HEK293 (cell line): ENCODE measurements around the gene PARVA.

Experiments
- CTCF ChIA-PET: fragments of 350-600 bp; formaldehyde crosslinking; extraction: SDS; loops from one replicate; lab custom pipeline; 2021; ENCODE audit warnings: antibody characterized with exemption; lab: Yijun Ruan, JAX
- POLR2A ChIA-PET: fragments of 300-600 bp; formaldehyde crosslinking; extraction: SDS; loops from one replicate; lab custom pipeline; 2020; ENCODE audit warnings: antibody characterized with exemption, inconsistent platforms; lab: Yijun Ruan, JAX
- H3K27ac ChIP-seq: fragments of 200-500 bp; sonication (Bioruptor generic); 2 replicates; pipeline ENCODE4 v1.5.1; 2014; ENCODE audit warnings: low read depth, low read length, control low read depth, inconsistent platforms; ENCODE audit errors: extremely low read depth
- H3K36me3 ChIP-seq, 2 experiments: fragments of 200-500 bp in 1 of 2; sonication (Bioruptor generic) in 1 of 2; 1 replicate in 1 of 2; 2 replicates in 1 of 2; pipeline ENCODE4 v1.5.1; 2014 to 2017; ENCODE audit warnings: inconsistent platforms in 2 of 2, low read length in 2 of 2; ENCODE audit not compliant: control insufficient read depth in 2 of 2, insufficient read depth in 1 of 2
- H3K4me1 ChIP-seq: fragments of 200-500 bp; sonication (Bioruptor generic); 2 replicates; pipeline ENCODE4 v1.5.1; 2014; ENCODE audit warnings: mild to moderate bottlenecking, low read length, inconsistent platforms; ENCODE audit not compliant: control insufficient read depth, insufficient read depth
- H3K4me3 ChIP-seq: 2 replicates; pipeline ENCODE4 v1.5.1; 2011; ENCODE audit warnings: low read depth, mild to moderate bottlenecking, control low read depth, low read length, moderate library complexity
- H3K9me3 ChIP-seq: fragments of 200-500 bp; sonication (Bioruptor generic); 2 replicates; pipeline ENCODE4 v1.5.1; 2014; ENCODE audit warnings: low read depth, low read length, inconsistent platforms; ENCODE audit not compliant: control insufficient read depth, insufficient read depth
- HIC1 ChIP-seq: fragments of 450-650 bp; formaldehyde crosslinking; IDR thresholded peaks from 2 replicates; pipeline ENCODE4 v1.5.1; 2016; ENCODE audit warnings: missing biosample characterization, missing genetic modification characterization
- KLF17 ChIP-seq: fragments of 450-650 bp; formaldehyde crosslinking; IDR thresholded peaks from 2 replicates; pipeline ENCODE4 v1.5.1; 2016; ENCODE audit warnings: missing biosample characterization, missing genetic modification characterization
- PRDM1 ChIP-seq: fragments of 450-650 bp; formaldehyde crosslinking; IDR thresholded peaks from 2 replicates; pipeline ENCODE4; 2016; ENCODE audit warnings: missing biosample characterization, missing genetic modification characterization
- SETDB1 ChIP-seq: IDR thresholded peaks from one replicate; pipeline ENCODE4 v1.6.1; 2017; ENCODE audit warnings: mild to moderate bottlenecking, low read length, moderate library complexity, mixed read lengths; ENCODE audit not compliant: insufficient read length
- TCF7L2 ChIP-seq: IDR thresholded peaks from 2 replicates; pipeline ENCODE4 v1.6.1; 2011; ENCODE audit warnings: low read depth, mild to moderate bottlenecking, inconsistent platforms, low read length, moderate library complexity, borderline replicate concordance
- WT1 ChIP-seq: fragments of 450-650 bp; formaldehyde crosslinking; IDR thresholded peaks from 2 replicates; pipeline ENCODE4 v1.5.1; 2016; ENCODE audit warnings: missing biosample characterization, missing genetic modification characterization
- ZEB2 ChIP-seq: fragments of 450-650 bp; formaldehyde crosslinking; IDR thresholded peaks from 2 replicates; pipeline ENCODE4 v1.5.1; 2016; ENCODE audit warnings: missing biosample characterization, missing genetic modification characterization
- ZNF114 ChIP-seq: fragments of 450-650 bp; formaldehyde crosslinking; IDR thresholded peaks from 2 replicates; pipeline ENCODE4 v1.5.0; 2017; ENCODE audit warnings: missing biosample characterization, missing genetic modification characterization
- ZNF132 ChIP-seq: fragments of 450-650 bp; formaldehyde crosslinking; IDR thresholded peaks from 2 replicates; pipeline ENCODE4 v1.5.1; 2017; ENCODE audit warnings: missing biosample characterization, missing genetic modification characterization, borderline replicate concordance
- ZNF223 ChIP-seq: fragments of 450-650 bp; formaldehyde crosslinking; IDR thresholded peaks from 2 replicates; pipeline ENCODE4 v1.5.1; 2016; ENCODE audit warnings: missing biosample characterization, missing genetic modification characterization
- ZNF514 ChIP-seq: fragments of 450-650 bp; formaldehyde crosslinking; IDR thresholded peaks from 2 replicates; pipeline ENCODE4 v1.5.1; 2016; ENCODE audit warnings: missing biosample characterization, missing genetic modification characterization
- ZNF518A ChIP-seq: fragments of 450-650 bp; formaldehyde crosslinking; conservative IDR thresholded peaks from 2 replicates; pipeline ENCODE4 v1.5.1; 2016; ENCODE audit warnings: low read depth, missing biosample characterization, missing genetic modification characterization
- ZNF521 ChIP-seq: fragments of 450-650 bp; formaldehyde crosslinking; IDR thresholded peaks from 2 replicates; pipeline ENCODE4 v1.5.1; 2017; ENCODE audit warnings: missing biosample characterization, mild to moderate bottlenecking, missing genetic modification characterization
- ZNF561 ChIP-seq: fragments of 450-650 bp; IDR thresholded peaks from 2 replicates; pipeline ENCODE4 v1.5.1; 2018; ENCODE audit warnings: missing biosample characterization, missing genetic modification characterization, borderline replicate concordance
- ZNF571 ChIP-seq: fragments of 450-650 bp; formaldehyde crosslinking; IDR thresholded peaks from 2 replicates; pipeline ENCODE4 v1.5.0; 2017; ENCODE audit warnings: missing biosample characterization, missing genetic modification characterization
- ZNF76 ChIP-seq: fragments of 450-650 bp; formaldehyde crosslinking; IDR thresholded peaks from 2 replicates; pipeline ENCODE4; 2016; ENCODE audit warnings: low read depth, missing biosample characterization, missing genetic modification characterization, borderline replicate concordance
- ZSCAN4 ChIP-seq: fragments of 450-650 bp; formaldehyde crosslinking; IDR thresholded peaks from 2 replicates; pipeline ENCODE4 v1.5.1; 2017; ENCODE audit warnings: missing biosample characterization, missing genetic modification characterization
- ZSCAN5A ChIP-seq: fragments of 450-650 bp; formaldehyde crosslinking; IDR thresholded peaks from 2 replicates; pipeline ENCODE4 v1.5.1; 2016; ENCODE audit warnings: missing biosample characterization, missing genetic modification characterization

PARVA gene

GRCh38 chr11:12535321-12535720, 157.9 kb downstream of the PARVA start:
- H3K4me1 ChIP-seq, result no peaks in the 10 kb centered on the region
- TF ChIP-seq ZNF76 (tag by site-specific recombination), result no peak
- TF ChIP-seq SETDB1, result no peak
- TF ChIP-seq HIC1 (tag by site-specific recombination), result no peak
- no peak for TF ChIP-seq ZNF561 (tag by site-specific recombination)
- H3K9me3 ChIP-seq, result no peaks in the 10 kb centered on the region
- no peak overlapping the region for H3K4me3 ChIP-seq
- POLR2A ChIA-PET, result no interaction called here
- H3K27ac ChIP-seq, result no peak overlapping the region
- CTCF ChIA-PET, result interaction anchor here (1.2 kb wide), 1 partner anchor 204 kb away, joined by 5 read pairs; no protein-coding TSS in a partner anchor
- peaks cover 0 to 4% of the 10 kb centered on the region in 2 experiments; a peak in 1 of 3 replicates for H3K36me3 ChIP-seq

GRCh38 chr11:12536566-12536965, 159.2 kb downstream of the PARVA start:
- H3K27ac ChIP-seq, result no peak overlapping the region
- H3K36me3 ChIP-seq, result peaks cover 0 to 4% of the 10 kb centered on the region in 2 experiments; a peak in 1 of 3 replicates
- H3K4me1 ChIP-seq, result no peaks in the 10 kb centered on the region
- H3K4me3 ChIP-seq, result no peak overlapping the region
- no peaks in the 10 kb centered on the region for H3K9me3 ChIP-seq
- TF ChIP-seq ZNF132 (tag by site-specific recombination), result no peak
- no peak for TF ChIP-seq ZNF561 (tag by site-specific recombination)
- TF ChIP-seq PRDM1 (tag by site-specific recombination), result no peak
- TF ChIP-seq ZNF114 (tag by site-specific recombination), result no peak
- TF ChIP-seq, all 188 proteins: peak for 0
- CTCF ChIA-PET, result no interaction called here
- POLR2A ChIA-PET, result no interaction called here

GRCh38 chr11:12537778-12538401, 160.5 kb downstream of the PARVA start:
- TF ChIP-seq WT1 (tag by site-specific recombination), result no peak
- TF ChIP-seq ZNF571 (tag by site-specific recombination), result no peak
- TF ChIP-seq KLF17, result no peak
- TF ChIP-seq TCF7L2, result no peak
- TF ChIP-seq ZNF514 (tag by site-specific recombination), result no peak
- TF ChIP-seq ZSCAN5A, result no peak
- TF ChIP-seq ZEB2 (tag by site-specific recombination), result no peak
- no peak for TF ChIP-seq ZNF223 (tag by site-specific recombination)
- TF ChIP-seq ZNF521 (tag by site-specific recombination), result no peak
- no peak for TF ChIP-seq ZNF518A (tag by site-specific recombination)
- TF ChIP-seq ZSCAN4, result no peak
- no peak for TF ChIP-seq PRDM1 (tag by site-specific recombination)
- POLR2A ChIA-PET, result no interaction called here
- no peaks in the 10 kb centered on the region for H3K9me3 ChIP-seq
- no peak overlapping the region for H3K27ac ChIP-seq
- CTCF ChIA-PET, result interaction anchor here (0.6 kb wide), 1 partner anchor 53 kb away, joined by 4 read pairs; no protein-coding TSS in a partner anchor
- no peak overlapping the region for H3K4me3 ChIP-seq
- peaks cover 0 to 2% of the 10 kb centered on the region in 2 experiments; a peak in 1 of 3 replicates for H3K36me3 ChIP-seq
- no peaks in the 10 kb centered on the region for H3K4me1 ChIP-seq
